GM18499 (cell line): ENCODE results near the gene SUSD1.
A peak's percentile ranks its signal among the peaks of the same experiment; 100 is the strongest.

ENCODE experiments used
- ATAC-seq: cut with Tn5 transposase; IDR thresholded peaks from one replicate; pipeline ENCODE4 v1.9.1; 2021; ENCODE audit warnings: moderate number of reproducible peaks; ENCODE audit not compliant: insufficient read depth, unreplicated experiment

SUSD1 gene

DNA sequence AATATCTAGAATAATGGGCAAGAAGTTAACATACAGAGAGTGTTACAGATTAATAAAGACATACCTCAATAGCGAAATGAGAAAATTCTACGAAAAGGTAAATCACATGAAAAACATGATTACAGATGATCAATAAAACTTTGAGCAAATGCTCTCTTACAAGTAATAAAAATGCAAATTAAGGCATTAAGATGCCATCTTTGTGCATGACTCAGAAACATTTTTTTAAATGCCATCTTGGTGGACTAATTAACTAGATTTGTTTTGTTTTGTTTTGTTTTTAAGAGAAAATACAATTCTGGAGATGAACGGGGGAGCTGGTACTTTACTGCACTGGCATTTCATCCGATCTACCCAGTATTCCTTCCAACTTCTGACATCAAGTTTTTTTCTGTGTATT lies 130.2 kb downstream of the SUSD1 start:
- no peak for ATAC-seq

DNA sequence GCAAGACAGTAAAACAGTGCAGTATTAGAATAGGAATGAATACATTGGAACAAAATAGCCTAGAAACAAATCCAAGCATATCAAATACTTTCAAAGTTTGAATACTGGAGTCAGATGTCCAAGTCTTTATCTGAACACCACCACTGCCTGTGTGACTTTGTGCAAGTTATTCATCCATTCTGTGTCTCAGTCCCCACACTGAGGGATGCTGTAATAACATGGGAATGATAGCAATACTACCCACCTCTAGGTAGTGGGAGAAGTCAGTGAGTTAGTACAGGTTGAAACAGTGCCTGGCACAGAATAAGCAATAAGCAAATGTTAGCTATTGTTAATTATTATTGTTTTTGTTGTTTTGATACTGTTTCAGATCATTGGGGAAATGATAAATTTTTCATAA lies 130.9 kb downstream of the SUSD1 start:
- ATAC-seq = no peak

DNA sequence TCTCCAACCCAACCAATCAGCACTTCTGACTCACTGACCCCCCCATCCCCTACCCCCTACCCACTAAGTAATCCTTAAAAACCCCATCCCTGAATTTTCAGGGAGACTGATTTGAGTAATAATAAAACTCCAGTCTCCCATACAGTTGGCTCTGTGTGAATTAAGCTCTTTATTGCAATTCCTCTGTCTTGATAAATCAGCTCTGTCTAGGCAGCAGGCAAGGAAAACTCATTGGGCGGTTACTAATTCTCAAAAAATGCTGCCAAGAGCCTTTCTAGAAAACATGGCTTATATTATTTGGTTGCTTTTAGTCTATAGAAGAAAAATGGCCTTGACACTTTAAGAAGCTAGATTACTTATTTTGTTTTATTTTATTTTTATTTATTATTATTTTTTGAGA lies 131.7 kb downstream of the SUSD1 start:
- ATAC-seq = no peak

DNA sequence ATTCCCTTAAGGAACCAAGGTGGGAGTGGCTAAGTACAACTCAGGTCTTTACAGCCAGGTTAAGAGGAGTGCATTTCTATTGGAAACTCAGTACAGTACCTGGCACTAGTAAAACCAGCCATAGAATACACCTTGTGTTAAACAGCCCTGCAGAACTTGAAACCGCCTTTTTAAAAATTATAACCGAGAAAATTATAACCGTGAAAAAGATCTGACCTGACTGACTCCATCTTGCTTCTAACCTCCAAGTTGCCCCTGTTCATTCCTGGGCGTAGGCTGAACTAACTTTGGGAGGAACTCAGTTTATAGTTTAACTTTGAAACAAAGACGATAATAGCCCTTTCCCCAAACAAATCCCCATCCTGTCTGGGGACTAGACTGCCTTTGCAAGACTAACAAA lies 132.3 kb downstream of the SUSD1 start:
- no peak for ATAC-seq

DNA sequence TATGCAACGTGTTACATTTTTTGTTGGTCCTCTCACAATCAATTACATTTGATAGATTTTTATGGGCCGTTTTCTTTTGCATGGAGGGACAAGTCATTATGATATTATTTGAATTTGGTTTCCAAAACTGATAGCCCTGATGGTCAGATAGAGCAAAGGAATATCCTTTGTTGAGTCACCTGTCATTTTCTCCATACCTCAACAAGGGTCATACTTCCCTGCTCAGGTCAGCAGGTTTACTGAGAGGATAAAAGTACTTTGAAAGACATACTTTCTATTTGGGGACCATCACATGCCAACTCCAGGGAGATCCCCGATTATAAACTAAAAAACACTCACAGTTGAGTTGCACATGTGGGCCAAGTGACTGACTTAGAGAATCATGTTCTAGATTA lies 132.9 kb downstream of the SUSD1 start:
- no peak for ATAC-seq

DNA sequence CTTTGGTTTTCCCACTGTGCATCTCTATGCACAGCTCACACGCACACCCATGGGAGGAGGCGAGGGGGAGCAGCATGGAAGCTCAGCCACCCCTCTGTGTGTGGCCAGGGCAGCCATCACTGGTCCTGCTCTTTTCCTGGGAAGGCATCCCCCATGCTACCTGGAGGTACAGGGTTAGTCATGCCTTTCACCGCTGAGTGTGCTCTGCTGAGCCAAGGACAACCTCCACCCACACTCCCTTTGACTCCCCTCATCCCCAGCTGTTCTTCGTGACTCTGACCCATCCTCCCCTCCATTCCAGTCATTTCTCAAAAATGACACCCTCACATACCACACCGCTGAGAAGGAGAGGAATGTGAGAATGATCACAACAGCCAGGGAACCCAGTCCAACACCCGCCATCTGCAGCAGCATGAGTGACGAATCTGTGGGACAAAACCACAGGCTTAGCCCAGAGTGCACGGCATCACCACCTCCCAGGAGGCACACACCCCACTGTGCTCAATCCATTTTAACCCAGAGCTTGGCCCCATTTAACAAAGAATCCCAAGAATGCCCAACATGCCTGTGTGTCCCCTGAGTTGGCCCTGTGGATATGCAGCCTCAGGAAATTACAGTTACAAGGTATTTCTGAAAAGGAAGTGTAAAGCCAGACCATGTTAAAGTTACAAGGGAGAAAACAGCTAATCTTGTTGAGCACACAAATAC lies 133.4 kb downstream of the SUSD1 start:
- ATAC-seq = no peak

DNA sequence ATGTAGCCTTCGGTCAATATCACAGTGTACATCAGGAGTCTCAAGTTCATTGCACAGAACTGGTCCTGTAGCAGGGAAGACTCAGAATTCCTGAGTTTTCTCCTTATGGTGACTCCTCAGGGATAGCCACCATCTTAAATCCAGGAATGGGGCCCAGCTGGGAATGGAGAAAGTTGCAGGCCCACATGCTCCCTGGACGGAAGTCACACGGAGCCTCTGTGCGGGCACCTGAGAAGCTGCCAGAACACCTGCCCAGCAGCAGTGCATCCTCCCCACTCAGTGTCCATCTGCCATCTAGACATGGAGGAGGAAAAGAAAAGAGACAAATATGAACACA lies 133.9 kb downstream of the SUSD1 start:
- ATAC-seq = no peak

DNA sequence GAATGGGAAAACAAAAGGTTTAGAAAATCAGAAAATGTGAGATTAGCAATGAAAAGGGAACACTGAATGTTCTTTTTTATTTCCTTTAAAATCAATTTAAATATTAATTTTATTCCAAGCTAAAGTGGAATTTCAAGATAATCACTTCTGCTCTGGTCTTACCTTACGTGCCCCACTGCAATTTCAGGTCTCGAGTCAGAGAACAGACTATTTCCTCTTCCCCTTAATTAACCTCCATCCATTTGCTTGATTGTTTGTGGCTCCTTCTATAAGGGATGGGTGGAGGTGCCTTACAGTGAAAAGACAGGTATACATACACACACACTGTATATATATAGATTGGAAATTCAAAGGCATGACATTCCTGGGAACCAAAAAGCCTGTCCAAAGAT lies 137.1 kb downstream of the SUSD1 start:
- ATAC-seq = no peak

DNA sequence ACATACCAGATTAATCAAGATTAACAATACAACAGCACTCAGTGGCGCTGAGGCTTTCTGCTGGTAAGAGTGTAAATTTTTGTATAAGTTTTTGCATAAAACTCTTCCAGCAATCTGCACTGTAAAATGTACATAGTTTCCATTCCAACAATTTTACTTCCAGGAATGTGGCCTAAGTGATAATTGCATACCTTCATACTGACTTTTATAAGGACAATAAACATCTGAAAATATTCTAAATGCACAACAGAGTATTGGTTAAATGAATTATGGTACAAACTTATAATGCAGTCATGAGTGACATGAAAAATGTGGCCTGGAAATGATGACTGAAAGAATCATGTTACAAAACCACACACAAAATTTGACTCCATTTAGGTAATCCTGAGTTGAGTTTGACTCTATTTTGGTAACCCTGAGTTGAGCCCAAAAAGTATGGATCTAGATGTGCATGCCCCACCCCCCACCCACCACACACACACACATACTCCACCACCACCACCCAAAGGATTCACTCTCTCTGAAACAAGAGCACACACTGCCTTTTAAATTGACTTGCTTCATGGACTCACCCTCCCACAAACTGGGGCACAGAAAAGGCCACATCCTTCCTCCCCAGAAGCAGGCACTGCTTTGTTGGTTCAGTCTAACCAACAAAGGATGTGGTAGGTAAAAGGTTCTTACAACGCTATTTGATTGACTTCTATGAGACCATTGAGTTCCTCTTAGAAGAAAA lies 137.6 kb downstream of the SUSD1 start:
- ATAC-seq = no peak

DNA sequence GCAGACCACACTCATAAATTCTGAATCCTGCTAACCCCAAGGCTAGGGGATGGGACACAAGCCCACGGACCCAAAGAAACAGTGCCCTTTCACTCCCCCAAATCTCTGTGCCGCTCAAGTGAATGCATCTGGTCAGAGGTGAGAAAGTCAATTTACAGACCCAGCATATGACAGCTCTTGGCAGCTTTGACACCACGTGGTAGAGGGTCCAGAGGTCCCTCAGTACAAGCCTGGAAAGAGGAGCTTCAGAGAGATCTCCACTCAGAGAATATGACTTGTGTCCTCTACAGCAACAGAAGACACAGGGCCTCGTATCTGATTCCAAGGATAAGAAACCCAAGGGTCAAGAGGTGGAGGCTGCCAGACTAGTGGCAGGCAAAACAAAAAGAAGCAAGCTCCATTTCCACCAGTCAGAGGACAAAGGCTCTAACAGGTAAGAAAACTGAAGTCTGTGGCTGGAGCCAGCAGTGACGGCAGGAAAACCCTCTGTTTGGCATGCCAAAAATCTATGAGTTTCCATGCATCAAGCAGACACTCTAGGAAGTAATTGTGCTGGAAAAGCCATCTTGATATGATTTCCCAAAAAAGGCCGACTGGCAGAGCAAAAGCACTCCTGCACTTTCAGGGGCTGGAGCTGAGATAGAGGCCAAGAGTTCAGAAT lies 139.8 kb downstream of the SUSD1 start:
- no peak for ATAC-seq

DNA sequence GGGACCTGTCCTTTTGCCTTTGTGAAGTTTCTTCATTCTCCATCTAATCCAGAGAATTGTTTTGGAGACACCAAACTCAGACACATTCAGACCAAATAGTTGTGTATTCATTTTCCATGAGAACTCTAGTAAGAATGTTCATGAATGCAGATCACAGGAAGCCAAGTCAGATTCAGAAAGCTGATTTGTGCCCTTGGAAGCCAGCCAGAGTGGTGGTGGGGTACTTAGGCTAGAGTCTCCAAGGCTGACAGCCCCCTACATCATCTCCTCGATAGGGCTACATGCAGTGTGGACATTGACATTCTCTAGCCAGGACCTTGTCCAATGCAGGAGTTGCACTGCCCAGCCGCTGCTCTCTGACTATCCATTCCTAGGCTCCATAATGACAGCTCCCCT lies 140.9 kb downstream of the SUSD1 start:
- no peak for ATAC-seq

DNA sequence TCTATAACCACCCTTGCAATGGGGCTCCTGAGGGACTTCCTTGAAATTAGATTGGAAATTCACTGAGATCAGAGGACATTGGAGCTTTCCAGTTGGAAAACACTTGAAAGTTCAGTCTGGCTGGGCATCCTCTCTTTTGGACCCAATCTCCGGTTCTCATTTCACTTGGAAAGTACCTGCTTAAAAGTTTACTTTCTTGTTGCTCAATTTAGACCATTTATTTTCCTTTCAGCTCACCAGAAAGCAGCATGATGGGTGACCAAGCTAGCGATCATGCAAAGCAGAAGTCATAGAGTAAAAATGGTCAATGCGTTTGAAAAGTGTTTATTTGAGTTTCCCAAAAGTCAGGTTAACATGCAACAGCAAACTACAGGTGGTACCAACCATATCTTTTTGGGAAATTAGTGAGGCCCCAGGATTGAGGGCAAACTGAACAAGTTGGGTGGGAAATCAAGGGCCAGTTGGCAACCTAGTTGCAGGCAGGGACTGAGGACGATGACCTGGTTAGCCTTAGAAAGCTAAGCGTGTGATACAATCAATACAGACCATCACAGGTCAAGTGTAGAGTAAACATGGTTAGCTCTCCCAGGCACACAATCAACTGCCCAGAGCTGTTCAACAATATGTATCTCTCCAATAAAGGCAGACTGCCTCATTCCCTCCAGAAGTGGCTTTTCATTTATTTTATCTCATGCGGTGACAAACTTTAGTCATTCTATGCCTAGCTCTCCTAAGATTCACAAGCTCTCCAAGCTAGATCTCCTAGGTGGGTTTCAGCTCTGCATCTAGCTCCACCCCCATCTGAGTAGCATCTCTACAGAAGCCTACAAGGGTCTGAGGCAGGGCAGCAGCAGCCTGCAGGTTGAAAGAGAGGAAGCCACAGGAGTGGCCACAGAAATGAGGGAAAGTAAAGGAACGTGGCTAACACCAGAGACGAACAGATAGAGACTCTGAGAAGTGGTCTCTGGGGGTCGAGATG lies 141.6 kb downstream of the SUSD1 start:
- no peak for ATAC-seq

DNA sequence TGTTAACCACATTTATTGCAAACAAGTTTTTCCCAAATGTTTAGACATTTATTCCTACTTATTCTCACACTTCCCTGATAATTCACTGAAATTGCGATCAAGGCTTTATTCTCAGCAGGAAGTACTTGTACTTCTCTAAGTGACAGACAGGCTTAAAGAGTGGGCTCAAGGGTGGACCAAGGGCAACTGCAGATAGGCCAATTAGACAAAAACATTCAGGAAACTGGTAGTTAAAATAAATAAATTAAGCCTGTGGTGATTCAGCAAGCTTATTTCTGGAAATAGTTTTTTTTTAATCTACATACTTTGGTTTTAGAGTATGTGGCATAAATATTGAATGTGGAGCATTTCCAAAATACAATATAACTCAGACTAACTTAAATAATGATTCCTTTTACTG lies 142.4 kb downstream of the SUSD1 start:
- no peak for ATAC-seq

DNA sequence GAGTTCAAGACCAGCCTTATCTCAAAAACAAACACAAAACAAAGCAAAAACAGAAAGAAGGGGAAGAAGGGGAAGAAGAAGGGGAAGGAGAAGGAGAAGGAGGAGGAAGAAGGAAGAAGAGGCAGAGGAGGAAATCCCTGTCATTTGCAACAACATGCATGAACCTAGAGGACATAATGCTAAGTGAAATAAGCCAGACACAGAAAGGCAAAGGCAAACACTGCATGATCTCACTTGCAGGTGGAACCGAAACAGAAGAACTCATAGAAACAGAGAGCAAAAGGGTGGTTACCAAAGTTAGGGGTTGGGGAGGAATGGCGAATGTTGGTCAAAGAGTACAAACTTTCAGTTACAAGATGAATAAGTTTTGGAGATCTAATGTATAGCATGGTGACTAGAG lies 143.1 kb downstream of the SUSD1 start:
- ATAC-seq = peak; percentile 31

DNA sequence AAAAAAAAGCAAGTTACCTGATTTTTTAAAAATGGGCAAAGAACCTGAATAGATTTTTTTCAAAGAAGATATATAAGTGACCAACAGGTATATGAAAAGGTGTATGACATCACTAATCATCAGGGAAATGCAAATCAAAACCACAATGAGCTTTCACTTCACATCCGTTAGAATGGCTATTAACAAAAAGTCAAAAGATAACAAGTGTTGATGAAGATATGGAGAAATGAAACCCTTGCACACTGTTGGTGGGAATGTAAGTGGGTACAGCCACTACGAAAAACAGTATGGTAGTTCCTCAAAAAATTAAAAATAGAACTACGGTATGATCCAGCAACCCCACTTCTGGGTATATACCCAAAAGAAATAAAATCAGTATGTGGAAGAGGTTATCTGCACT lies 143.7 kb downstream of the SUSD1 start:
- no peak for ATAC-seq

DNA sequence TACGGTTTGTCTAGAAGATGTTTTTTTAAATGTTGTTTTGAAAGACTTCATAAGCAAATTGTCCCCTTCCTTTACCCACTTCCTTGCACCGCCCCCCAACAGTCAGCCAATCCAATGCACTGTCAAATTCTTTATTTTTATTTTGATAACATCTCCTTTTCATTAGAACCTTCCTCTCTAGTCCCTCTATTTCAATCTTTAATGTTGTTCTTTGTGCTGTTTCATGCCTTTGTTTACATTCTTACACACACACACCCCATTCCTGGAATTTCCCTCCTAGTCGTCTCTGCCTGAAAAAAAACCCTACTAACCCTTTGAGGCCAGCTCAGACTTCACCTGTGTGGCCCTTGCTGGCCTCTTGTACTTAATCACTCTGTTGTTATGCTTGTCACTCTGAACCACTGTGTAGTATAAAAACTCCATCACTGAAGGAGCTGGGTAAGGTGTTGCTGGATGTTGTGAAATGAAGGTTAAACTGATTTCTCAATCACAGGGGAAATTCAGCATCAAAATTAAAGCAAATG lies 145.1 kb downstream of the SUSD1 start:
- no peak for ATAC-seq

DNA sequence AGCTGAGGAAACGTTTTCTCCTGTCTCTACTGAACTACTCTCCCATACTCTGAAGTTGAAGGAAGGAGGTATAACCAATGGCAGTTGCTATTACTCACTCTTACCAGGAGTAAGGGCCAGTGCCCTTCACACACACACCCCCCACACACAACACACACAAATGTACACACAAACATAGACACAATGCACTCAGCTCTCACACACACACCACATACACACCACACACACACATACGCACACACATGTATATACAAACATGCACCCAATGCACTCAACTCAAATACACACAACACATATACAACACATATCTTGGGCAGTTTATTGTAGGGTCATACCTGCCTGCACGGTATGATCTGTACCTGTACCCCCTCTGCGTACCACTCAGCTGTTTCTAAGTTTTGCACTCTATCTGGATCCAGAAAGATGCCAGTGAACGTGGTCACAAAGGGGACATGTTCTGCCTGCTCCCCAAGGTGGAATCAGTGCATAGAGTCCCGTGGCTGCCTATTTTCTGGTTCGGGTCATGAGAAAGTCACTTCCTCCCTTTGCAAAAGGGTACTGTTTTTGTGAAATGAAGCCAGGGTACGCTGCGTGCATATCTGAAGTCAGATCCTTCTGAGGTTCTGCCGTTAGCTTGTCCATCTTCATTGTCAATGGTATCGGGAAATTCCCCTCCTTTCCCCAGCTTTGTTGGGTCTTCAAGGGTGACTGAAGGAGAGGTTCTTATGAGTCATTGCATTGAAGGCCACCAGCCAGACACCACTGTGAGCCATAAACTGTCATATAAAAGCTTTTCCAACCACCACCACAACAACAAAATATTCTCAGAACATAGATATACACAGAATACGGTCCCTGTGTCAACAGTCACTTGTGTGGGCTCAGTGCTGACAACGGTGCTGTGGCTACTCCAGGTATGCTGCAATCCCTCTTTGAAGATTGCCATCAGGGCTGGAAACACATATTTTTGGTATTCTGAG lies 146.6 kb downstream of the SUSD1 start:
- ATAC-seq = peak; percentile 38

DNA sequence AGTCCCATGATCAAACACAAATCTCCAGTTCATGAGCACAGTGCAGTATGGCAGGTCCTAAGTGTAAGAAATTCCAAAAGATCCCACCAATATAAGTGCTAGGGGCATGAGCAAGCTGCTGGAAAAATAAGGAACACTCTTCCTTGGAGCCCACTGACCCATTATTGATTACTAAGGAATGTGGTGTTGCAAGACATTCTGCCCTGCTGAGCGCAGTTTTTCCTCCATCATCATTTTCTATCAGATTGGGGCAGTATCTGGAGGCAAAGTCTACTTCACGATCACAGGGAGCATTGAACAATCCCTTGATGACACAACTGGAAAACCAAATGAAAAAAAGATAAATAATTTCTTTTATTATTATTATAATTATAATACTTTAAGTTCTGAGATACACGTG lies 149.2 kb downstream of the SUSD1 start:
- no peak for ATAC-seq

DNA sequence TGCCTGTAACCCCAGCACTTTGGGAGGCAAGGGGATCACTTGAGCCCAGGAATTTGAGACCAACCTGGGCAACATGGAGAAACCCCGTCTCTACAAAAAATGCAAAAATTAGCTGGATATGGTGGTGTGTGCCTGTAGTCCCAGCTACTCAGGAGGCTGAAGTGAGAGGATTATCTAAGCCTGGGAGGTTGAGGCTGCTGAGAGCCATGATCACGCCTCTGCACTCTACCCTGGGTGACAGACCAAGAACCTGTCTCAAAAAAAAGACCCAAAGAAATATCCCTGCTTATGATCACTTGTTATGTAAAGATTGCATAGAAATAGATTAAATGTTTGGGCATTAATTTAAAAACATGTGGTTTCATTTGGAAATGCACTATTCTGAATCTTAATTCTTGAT lies 153.4 kb downstream of the SUSD1 start:
- no peak for ATAC-seq
